SK-N-SH (cell line): Measurements from ENCODE around the gene SCARF2. TPM values are rescaled to one million over a fixed set of nuclear protein-coding genes. Genes with fewer than 3 reads are reported as not detected.

Source experiments
- CTCF ChIA-PET: fragments of 300-600, 350-600 bp; formaldehyde crosslinking; extraction: SDS; loops from one replicate; lab custom pipeline; 2021; lab: Yijun Ruan, JAX
- POLR2A ChIA-PET: fragments of 350-600 bp; sonication (Branson Sonifier 250); formaldehyde crosslinking; extraction: SDS; loops from one replicate; lab custom pipeline; 2020; ENCODE audit warnings: antibody characterized with exemption, inconsistent platforms; lab: Yijun Ruan, JAX
- DNase-seq: peaks from one replicate; pipeline ENCODE4 v3.0.0; 2012
- H2AFZ ChIP-seq: fragments of 200-600 bp; sonication (generic); 2 replicates; pipeline ENCODE4 v1.8.1; 2016; ENCODE audit warnings: antibody characterized with exemption, mild to moderate bottlenecking, low read depth
- H3F3A ChIP-seq: fragments of 200-600 bp; sonication (generic); replicated peaks from 2 replicates; pipeline ENCODE3; 2016; ENCODE audit warnings: antibody characterized with exemption, mild to moderate bottlenecking; ENCODE audit not compliant: insufficient read depth
- H3K27ac ChIP-seq, 2 experiments: fragments of 200-500 bp in 1 of 2; fragments of 200-600 bp in 1 of 2; sonication (Bioruptor generic) in 1 of 2; sonication (generic), shearing (Covaris generic) in 1 of 2; 2 replicates each; pipeline versions ENCODE4 v1.5.1 to v1.6.1; 2014 to 2016; ENCODE audit warnings: low read depth in 2 of 2, inconsistent platforms in 1 of 2, low read length in 1 of 2, mild to moderate bottlenecking in 1 of 2, mixed read lengths in 1 of 2
- H3K27me3 ChIP-seq: fragments of 200-600 bp; sonication (generic), shearing (Covaris generic); 2 replicates; pipeline ENCODE4 v1.6.1; 2016; ENCODE audit warnings: mixed run types; ENCODE audit not compliant: insufficient read depth
- H3K36me3 ChIP-seq, 2 experiments: fragments of 200-500 bp in 1 of 2; fragments of 200-600 bp in 1 of 2; sonication (Bioruptor generic) in 1 of 2; sonication (generic) in 1 of 2; replicated peaks in 1 of 2; 2 replicates each; pipeline versions ENCODE3 to v1.5.1; 2014 to 2016; ENCODE audit warnings: low read length in 1 of 2, mild to moderate bottlenecking in 1 of 2; ENCODE audit not compliant: insufficient read depth in 2 of 2, control insufficient read depth in 1 of 2
- H3K4me1 ChIP-seq, 2 experiments: fragments of 200-500 bp in 1 of 2; fragments of 200-600 bp in 1 of 2; sonication (Bioruptor generic) in 1 of 2; sonication (generic), shearing (Covaris generic) in 1 of 2; 2 replicates each; pipeline versions ENCODE4 v1.5.1 to v1.6.1; 2014 to 2016; ENCODE audit warnings: low read depth in 1 of 2, low read length in 1 of 2, mixed run types in 1 of 2; ENCODE audit not compliant: insufficient read depth in 2 of 2, control insufficient read depth in 1 of 2
- H3K4me2 ChIP-seq: fragments of 200-600 bp; sonication (generic), shearing (Covaris generic); 2 replicates; pipeline ENCODE4 v1.6.1; 2017; ENCODE audit warnings: mixed run types
- H3K4me3 ChIP-seq, 2 experiments: fragments of 200-500 bp in 1 of 2; fragments of 200-600 bp in 1 of 2; sonication (Bioruptor generic) in 1 of 2; sonication (generic), shearing (Covaris generic) in 1 of 2; 2 replicates each; pipeline versions ENCODE4 v1.5.1 to v1.8.1; 2014 to 2016; ENCODE audit warnings: low read depth in 2 of 2, inconsistent platforms in 1 of 2, low read length in 1 of 2, mild to moderate bottlenecking in 1 of 2, mixed read lengths in 1 of 2, moderate library complexity in 1 of 2
- H3K79me2 ChIP-seq: fragments of 200-600 bp; sonication (generic); 2 replicates; pipeline ENCODE4 v1.8.1; 2017; ENCODE audit warnings: mild to moderate bottlenecking; ENCODE audit not compliant: insufficient read depth
- H3K9ac ChIP-seq: fragments of 200-600 bp; sonication (generic); 2 replicates; pipeline ENCODE4 v1.6.1; 2017; ENCODE audit warnings: mixed run types
- H3K9me2 ChIP-seq: fragments of 200-600 bp; sonication (generic); 2 replicates; pipeline ENCODE4 v1.6.1; 2017; ENCODE audit warnings: mixed run types
- H3K9me3 ChIP-seq: fragments of 200-600 bp; sonication (generic); 2 replicates; pipeline ENCODE4 v1.6.1; 2017; ENCODE audit warnings: mixed run types, mild to moderate bottlenecking, moderate library complexity
- H4K20me1 ChIP-seq: fragments of 200-600 bp; sonication (generic); 2 replicates; pipeline ENCODE4 v1.6.1; 2017; ENCODE audit warnings: mild to moderate bottlenecking, mixed run types; ENCODE audit not compliant: insufficient read depth
- EP300 ChIP-seq, 2 experiments: IDR thresholded peaks; 2 replicates each; pipeline versions ENCODE4 v1.4.0 to v1.6.1; 2012; ENCODE audit warnings: borderline replicate concordance in 1 of 2, low read depth in 1 of 2, low read length in 1 of 2
- EZH2phosphoT487 ChIP-seq: fragments of 200-600 bp; sonication (generic); IDR thresholded peaks from 2 replicates; pipeline ENCODE4 v1.6.1; 2017; ENCODE audit warnings: low read depth, mixed run types, mild to moderate bottlenecking, antibody characterized with exemption, moderate library complexity, borderline replicate concordance
- FOSL2 ChIP-seq: IDR thresholded peaks from 2 replicates; pipeline ENCODE4 v1.4.0; 2012; ENCODE audit warnings: low read depth, mild to moderate bottlenecking, moderate library complexity, borderline replicate concordance
- FOXM1 ChIP-seq: IDR thresholded peaks from 2 replicates; pipeline ENCODE4 v1.4.0; 2012; ENCODE audit warnings: low read depth, mild to moderate bottlenecking
- GATA2 ChIP-seq: sonication (generic); formaldehyde crosslinking; IDR thresholded peaks from 2 replicates; pipeline ENCODE4 v1.5.0; 2020; ENCODE audit warnings: mild to moderate bottlenecking, missing genetic modification reagents
- MXI1 ChIP-seq: IDR thresholded peaks from 2 replicates; pipeline ENCODE4 v1.6.1; 2012; ENCODE audit warnings: mild to moderate bottlenecking, low read depth, low read length, improper control_type of control experiment
- NFIC ChIP-seq: IDR thresholded peaks from 2 replicates; pipeline ENCODE4 v1.4.0; 2012; ENCODE audit warnings: borderline replicate concordance
- NRF1 ChIP-seq: IDR thresholded peaks from 2 replicates; pipeline ENCODE4 v1.6.1; 2012; ENCODE audit warnings: low read depth, mild to moderate bottlenecking, low read length
- RAD21 ChIP-seq: IDR thresholded peaks from 2 replicates; pipeline ENCODE4 v1.6.1; 2012; ENCODE audit warnings: mild to moderate bottlenecking, low read length
- RCOR1 ChIP-seq: fragments of 150-350 bp; IDR thresholded peaks from 2 replicates; pipeline ENCODE4 v1.6.1; 2017; ENCODE audit warnings: antibody characterized with exemption, low read length
- REST ChIP-seq: IDR thresholded peaks from 2 replicates; pipeline ENCODE4 v1.6.1; 2012; ENCODE audit warnings: mild to moderate bottlenecking, low read depth, low read length, moderate library complexity
- RXRA ChIP-seq: IDR thresholded peaks from 2 replicates; pipeline ENCODE4 v1.4.0; 2012; ENCODE audit warnings: low read depth, mild to moderate bottlenecking, borderline replicate concordance
- SMC3 ChIP-seq: IDR thresholded peaks from 2 replicates; pipeline ENCODE4 v1.6.1; 2012; ENCODE audit warnings: low read depth, low read length, improper control_type of control experiment
- TCF12 ChIP-seq: IDR thresholded peaks from 2 replicates; pipeline ENCODE4 v1.4.0; 2012
- YY1 ChIP-seq: IDR thresholded peaks from 2 replicates; pipeline ENCODE4 v1.4.0; 2012; ENCODE audit warnings: low read depth, mild to moderate bottlenecking
- WGBS: methylation state at CpG from one replicate; pipeline ENCODE4 v1.1.6; 2017; ENCODE audit warnings: low lambda C conversion rate; 5-methylcytosine and 5-hydroxymethylcytosine counted together
- polyA plus RNA-seq, 3 experiments: library from polyadenylated mRNA; depleted of rRNA; stranded (reverse); fragments of >200 nt; gene quantifications; 2 replicates each; pipeline ENCODE4 v1.2.3, GENCODE V29; 2012
- TF ChIP-seq, protein P1 (sequence below): IDR thresholded peaks from 2 replicates; pipeline ENCODE4 v1.4.0; 2012; ENCODE audit warnings: low read depth, borderline replicate concordance
- TF ChIP-seq, protein P2 (sequence below): fragments of 200-600 bp; sonication (generic); IDR thresholded peaks from 2 replicates; pipeline ENCODE4 v1.6.1; 2017; ENCODE audit warnings: antibody characterized with exemption, mild to moderate bottlenecking, moderate library complexity
- TF ChIP-seq, protein P3 (sequence below): IDR thresholded peaks from 2 replicates; pipeline ENCODE4 v1.4.0; 2012; ENCODE audit warnings: low read depth

Gene SCARF2
- polyA plus RNA-seq, 1 of the 3 experiments (the other 2 are of a cell fraction) = 49.0 TPM

DNA sequence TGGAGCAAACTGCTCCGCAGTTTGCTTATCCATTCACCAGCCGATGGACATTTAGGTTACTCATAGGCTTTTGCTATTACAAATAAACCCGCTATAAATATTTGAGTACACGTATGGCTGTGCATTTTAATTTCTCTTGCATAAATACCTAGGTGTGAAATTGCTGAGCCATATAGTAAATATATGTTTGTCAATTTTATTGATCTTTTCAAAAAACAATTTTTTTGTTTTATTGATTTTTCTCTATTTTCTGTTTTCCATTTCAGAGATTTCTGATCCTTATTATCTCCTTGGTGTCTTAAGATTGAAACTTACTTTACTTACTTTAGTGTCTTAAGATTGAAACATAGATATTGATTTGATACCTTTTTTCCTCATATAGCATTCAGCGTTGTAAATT lies 39.2 kb downstream of the SCARF2 start:
- WGBS = 96% methylated on average over 5 of the region's 5 CpGs
- H3K27ac ChIP-seq = no peak overlapping the region
- H3K4me2 ChIP-seq = no peak overlapping the region
- no peaks in the 10 kb centered on the region for H3K9me2 ChIP-seq
- no peaks in the 10 kb centered on the region; the same call in 1 of the 2 replicates for H4K20me1 ChIP-seq
- H3K36me3 ChIP-seq = peaks cover 0 to 20% of the 10 kb centered on the region in 2 experiments
- peaks cover 5 to 15% of the 10 kb centered on the region in 2 experiments; a peak in 3 of 4 replicates for H3K4me1 ChIP-seq
- peaks cover 45% of the 10 kb centered on the region for H3K79me2 ChIP-seq
- no peak overlapping the region for H2AFZ ChIP-seq
- no peaks in the 10 kb centered on the region for H3K9me3 ChIP-seq
- no peak overlapping the region for H3K4me3 ChIP-seq
- H3K27me3 ChIP-seq = no peaks in the 10 kb centered on the region
- no peak overlapping the region for H3K9ac ChIP-seq
- CTCF ChIA-PET = interaction anchor here (1.5 kb wide), 1 partner anchor 58 kb away, joined by 4 read pairs; no protein-coding TSS in a partner anchor
- POLR2A ChIA-PET = no interaction called here
- no peak for DNase-seq
- TF ChIP-seq, protein P1, sequence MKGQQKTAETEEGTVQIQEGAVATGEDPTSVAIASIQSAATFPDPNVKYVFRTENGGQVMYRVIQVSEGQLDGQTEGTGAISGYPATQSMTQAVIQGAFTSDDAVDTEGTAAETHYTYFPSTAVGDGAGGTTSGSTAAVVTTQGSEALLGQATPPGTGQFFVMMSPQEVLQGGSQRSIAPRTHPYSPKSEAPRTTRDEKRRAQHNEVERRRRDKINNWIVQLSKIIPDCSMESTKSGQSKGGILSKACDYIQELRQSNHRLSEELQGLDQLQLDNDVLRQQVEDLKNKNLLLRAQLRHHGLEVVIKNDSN = no peak
- TF ChIP-seq MXI1 (no peak), RCOR1 (no peak), RAD21 (no peak), TCF12 (no peak), RXRA (no peak), EZH2phosphoT487 (no peak), NRF1 (no peak), SMC3 (no peak), GATA2 (CRISPR knock-in tag) (no peak), NFIC (no peak), EP300 (IDR thresholded peaks at IDR 0.05; ENCODE audit: borderline replicate concordance in 1 of 2, low read depth in 1 of 2, low read length in 1 of 2) (no peak), FOXM1 (no peak), FOSL2 (no peak), REST (no peak), YY1 (no peak)
- TF ChIP-seq, protein P2, sequence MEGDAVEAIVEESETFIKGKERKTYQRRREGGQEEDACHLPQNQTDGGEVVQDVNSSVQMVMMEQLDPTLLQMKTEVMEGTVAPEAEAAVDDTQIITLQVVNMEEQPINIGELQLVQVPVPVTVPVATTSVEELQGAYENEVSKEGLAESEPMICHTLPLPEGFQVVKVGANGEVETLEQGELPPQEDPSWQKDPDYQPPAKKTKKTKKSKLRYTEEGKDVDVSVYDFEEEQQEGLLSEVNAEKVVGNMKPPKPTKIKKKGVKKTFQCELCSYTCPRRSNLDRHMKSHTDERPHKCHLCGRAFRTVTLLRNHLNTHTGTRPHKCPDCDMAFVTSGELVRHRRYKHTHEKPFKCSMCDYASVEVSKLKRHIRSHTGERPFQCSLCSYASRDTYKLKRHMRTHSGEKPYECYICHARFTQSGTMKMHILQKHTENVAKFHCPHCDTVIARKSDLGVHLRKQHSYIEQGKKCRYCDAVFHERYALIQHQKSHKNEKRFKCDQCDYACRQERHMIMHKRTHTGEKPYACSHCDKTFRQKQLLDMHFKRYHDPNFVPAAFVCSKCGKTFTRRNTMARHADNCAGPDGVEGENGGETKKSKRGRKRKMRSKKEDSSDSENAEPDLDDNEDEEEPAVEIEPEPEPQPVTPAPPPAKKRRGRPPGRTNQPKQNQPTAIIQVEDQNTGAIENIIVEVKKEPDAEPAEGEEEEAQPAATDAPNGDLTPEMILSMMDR = no peak
- TF ChIP-seq, protein P3, sequence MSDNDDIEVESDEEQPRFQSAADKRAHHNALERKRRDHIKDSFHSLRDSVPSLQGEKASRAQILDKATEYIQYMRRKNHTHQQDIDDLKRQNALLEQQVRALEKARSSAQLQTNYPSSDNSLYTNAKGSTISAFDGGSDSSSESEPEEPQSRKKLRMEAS = no peak
- no peaks in the 10 kb centered on the region for H3F3A ChIP-seq
